Esophagus (tissue), 2 donors: ENCODE data around the gene DEPDC5. TPM values are rescaled to one million over a fixed set of nuclear protein-coding genes. Genes with fewer than 3 reads are reported as not detected.

Experiments used
- H3K27ac ChIP-seq, 2 donors: one replicate each; pipeline ENCODE4 v1.5.1; 2013; ENCODE audit warnings: low read depth in 2 of 2, mild to moderate bottlenecking in 2 of 2, inconsistent platforms in 1 of 2, low read length in 1 of 2, moderate library complexity in 1 of 2
- H3K27me3 ChIP-seq, 2 donors: one replicate each; pipeline ENCODE4 v1.6.1; 2013; ENCODE audit warnings: low read length in 2 of 2, control low read depth in 1 of 2, mild to moderate bottlenecking in 1 of 2; ENCODE audit not compliant: insufficient read depth in 2 of 2, control insufficient read depth in 1 of 2
- H3K36me3 ChIP-seq, 2 donors: one replicate each; pipeline ENCODE4 v1.6.1; 2013; ENCODE audit warnings: low read length in 1 of 2; ENCODE audit not compliant: control insufficient read depth in 2 of 2, insufficient read depth in 2 of 2
- H3K4me1 ChIP-seq, 2 donors: one replicate each; pipeline ENCODE4 v1.6.1; 2013; ENCODE audit warnings: low read length in 1 of 2; ENCODE audit not compliant: control insufficient read depth in 2 of 2, insufficient read depth in 2 of 2
- H3K4me3 ChIP-seq, 2 donors: one replicate each; pipeline ENCODE4 v1.5.1; 2013; ENCODE audit warnings: low read length in 2 of 2, mild to moderate bottlenecking in 2 of 2, low read depth in 1 of 2, moderate library complexity in 1 of 2
- H3K9me3 ChIP-seq, 2 donors: one replicate each; pipeline ENCODE4 v1.6.1; 2013; ENCODE audit warnings: mild to moderate bottlenecking in 2 of 2, low read depth in 1 of 2, low read length in 1 of 2, moderate library complexity in 1 of 2; ENCODE audit not compliant: control insufficient read depth in 2 of 2, insufficient read depth in 1 of 2
- WGBS, 2 donors: extraction: QIAGEN DNeasy Blood & Tissue Kit; methylation state at CpG; one replicate each; pipeline ENCODE4 v1.1.7; 2013; 5-methylcytosine and 5-hydroxymethylcytosine counted together
- polyA plus RNA-seq, 2 donors: library from polyadenylated mRNA; stranded (reverse); fragments of 200-250 nt; gene quantifications; one replicate each; pipeline ENCODE4 v1.2.3, GENCODE V29; 2013
- donor health status: healthy with polysubstance abuse.
- donor health status: Bipolar disorder and iron deficiency.

DEPDC5 gene
- polyA plus RNA-seq, 2 donors: 6.5 to 10.8 TPM

DNA sequence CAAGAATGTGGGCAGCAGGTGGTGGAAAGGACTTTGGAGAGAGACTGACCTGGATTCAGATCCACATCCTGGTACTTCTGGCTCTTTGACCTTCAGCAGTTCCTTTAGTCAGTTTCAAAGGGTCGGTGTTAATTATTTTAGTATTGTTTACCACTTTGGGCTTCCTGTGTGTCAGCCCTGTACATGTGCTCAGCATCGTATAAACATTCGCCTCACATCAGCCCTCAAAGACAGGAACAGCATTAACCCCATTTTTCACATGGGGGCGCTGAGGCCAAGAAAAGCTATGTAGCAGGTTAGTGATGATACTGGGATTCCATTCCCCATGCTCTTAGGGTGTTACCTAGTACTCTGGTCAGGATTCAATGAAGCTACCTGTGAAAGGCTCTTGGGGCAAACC lies 118.4 kb downstream of the DEPDC5 start:
- Histone ChIP-seq H3K27me3 (no peaks in the 10 kb centered on the region), H3K4me3 (no peak overlapping the region), H3K36me3 (peaks cover 14 to 26% of the 10 kb centered on the region in 2 donors), H3K4me1 (no peaks in the 10 kb centered on the region), H3K27ac (no peak overlapping the region), H3K9me3 (no peaks in the 10 kb centered on the region)
- 59 to 69% methylated on average over 4 of the region's 4 CpGs for WGBS, 2 donors

DNA sequence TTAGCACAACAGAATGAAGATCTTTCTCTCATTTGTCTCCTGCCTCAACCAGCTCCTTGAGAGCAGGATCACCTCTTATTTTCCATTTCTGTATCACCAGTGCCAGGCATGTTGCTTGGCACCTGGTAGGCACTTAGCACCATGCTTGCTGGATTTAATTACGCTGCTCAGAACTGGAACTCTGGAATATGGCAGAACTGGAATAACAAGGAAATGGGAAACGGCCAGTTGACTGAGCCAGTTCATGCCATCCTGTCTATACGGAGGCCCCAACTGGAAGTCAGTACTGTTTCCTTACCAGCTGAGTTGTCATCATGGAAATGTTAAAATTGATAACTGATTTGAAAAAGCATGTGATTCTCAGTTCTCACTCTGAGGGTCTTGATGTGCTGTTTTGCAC lies 121.0 kb downstream of the DEPDC5 start:
- peaks cover 19 to 29% of the 10 kb centered on the region in 2 donors for H3K36me3 ChIP-seq
- no peak overlapping the region for H3K27ac ChIP-seq
- no peaks in the 10 kb centered on the region for H3K9me3 ChIP-seq
- 77 to 80% methylated on average over 3 of the region's 3 CpGs for WGBS, 2 donors
- H3K27me3 ChIP-seq: no peaks in the 10 kb centered on the region
- no peak overlapping the region for H3K4me3 ChIP-seq
- H3K4me1 ChIP-seq: no peaks in the 10 kb centered on the region

DNA sequence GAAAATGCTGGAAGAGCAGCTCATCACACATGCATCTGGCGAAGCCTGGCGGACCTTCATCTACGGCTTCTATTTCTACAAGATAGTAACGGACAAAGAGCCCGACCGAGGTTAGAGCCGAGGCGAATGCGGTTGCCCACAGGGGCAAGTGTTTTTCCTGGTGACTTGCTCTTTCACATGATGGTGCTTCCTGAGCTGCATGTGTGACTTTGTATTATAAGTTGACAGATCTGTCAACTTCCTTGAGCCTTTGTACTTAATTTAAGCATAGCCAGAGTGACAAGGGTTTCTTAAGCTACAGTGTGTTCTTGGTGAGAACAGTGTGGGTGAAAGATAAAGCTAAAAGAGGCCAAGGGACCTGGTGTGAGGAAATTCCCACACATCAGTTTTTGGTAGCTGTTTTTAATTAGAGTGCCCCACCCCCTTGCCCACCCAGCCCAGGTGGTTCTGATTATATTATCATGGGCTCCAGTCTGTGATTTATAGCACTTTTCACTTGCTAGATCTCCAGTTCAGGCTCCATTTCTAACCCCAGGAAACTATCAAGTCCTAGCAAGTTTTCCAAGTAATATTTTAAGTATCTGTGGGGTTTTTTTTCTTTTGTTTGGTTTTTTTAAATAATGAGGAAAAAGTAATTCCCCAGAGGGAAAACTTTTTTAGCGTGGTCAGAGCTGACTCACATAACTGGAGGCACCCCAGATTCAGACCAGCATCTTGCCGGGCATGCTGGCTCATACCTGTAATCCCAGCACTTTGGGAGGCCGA lies 122.5 kb downstream of the DEPDC5 start:
- H3K27me3 ChIP-seq: no peaks in the 10 kb centered on the region
- peaks cover 19% of the 10 kb centered on the region in 2 donors for H3K36me3 ChIP-seq
- H3K27ac ChIP-seq: no peak overlapping the region
- no peaks in the 10 kb centered on the region for H3K4me1 ChIP-seq
- no peak overlapping the region for H3K4me3 ChIP-seq
- 85 to 86% methylated on average over 12 of the region's 12 CpGs for WGBS, 2 donors
- H3K9me3 ChIP-seq: no peaks in the 10 kb centered on the region

- Histone ChIP-seq H3K27me3 (no peaks in the 10 kb centered on the region), H3K4me1 (no peaks in the 10 kb centered on the region), H3K27ac (no peak overlapping the region), H3K9me3 (no peaks in the 10 kb centered on the region), H3K4me3 (no peak overlapping the region), H3K36me3 (peaks cover 12 to 14% of the 10 kb centered on the region in 2 donors)
- WGBS, 2 donors: 88 to 95% methylated on average over 14 of the region's 14 CpGs
These were observed 125.8 kb downstream of the DEPDC5 start for GRCh38 chr22:31879585-31879984.

DNA sequence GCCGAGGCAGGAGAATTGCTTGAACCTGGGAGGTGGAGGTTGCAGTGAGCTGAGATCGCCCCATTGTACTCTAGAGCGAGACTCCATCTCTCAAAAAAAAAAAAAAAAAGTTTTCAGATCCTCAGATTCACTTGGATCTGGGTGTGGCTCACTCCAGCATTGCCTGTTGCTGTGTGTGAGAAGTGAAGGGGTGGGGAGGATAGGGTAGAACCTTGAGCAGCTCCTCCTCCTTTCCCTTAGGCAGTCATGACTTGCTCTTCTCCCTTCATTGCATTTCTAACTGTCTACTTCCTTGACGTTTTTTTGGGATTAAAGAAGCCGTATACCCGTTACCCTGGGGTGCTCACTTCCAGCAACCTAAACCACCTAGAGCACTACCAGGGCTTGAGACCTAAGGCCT lies 127.4 kb downstream of the DEPDC5 start:
- Histone ChIP-seq H3K27me3 (no peaks in the 10 kb centered on the region), H3K36me3 (peaks cover 10 to 12% of the 10 kb centered on the region in 2 donors), H3K27ac (no peak overlapping the region), H3K4me1 (no peaks in the 10 kb centered on the region), H3K4me3 (no peak overlapping the region), H3K9me3 (no peaks in the 10 kb centered on the region)
- 78 to 84% methylated on average over 6 of the region's 6 CpGs for WGBS, 2 donors

DNA sequence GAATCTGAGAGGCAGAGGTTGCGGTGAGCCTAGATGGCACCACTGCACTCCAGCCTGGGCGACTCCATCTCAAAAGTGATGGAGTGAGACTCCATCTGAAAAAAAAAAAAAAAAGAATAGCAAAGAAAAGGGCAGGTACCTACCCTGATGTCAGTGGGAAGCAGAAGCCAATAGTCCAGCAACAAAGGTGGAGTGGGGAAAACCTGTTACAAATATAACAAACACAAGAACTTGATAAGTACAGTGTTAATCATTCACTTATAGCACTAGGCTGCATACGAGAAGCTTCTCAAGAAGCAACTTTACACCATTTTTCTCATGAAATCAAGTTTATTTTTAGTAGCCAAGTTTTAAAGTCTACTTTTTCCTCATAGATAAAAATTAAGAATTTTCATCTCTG lies 128.0 kb downstream of the DEPDC5 start:
- peaks cover 10 to 12% of the 10 kb centered on the region in 2 donors for H3K36me3 ChIP-seq
- no peaks in the 10 kb centered on the region for H3K4me1 ChIP-seq
- no peak overlapping the region for H3K4me3 ChIP-seq
- H3K9me3 ChIP-seq: no peaks in the 10 kb centered on the region
- no peak overlapping the region for H3K27ac ChIP-seq
- H3K27me3 ChIP-seq: no peaks in the 10 kb centered on the region
- WGBS, 2 donors: 96% methylated on average over 3 of the region's 3 CpGs

DNA sequence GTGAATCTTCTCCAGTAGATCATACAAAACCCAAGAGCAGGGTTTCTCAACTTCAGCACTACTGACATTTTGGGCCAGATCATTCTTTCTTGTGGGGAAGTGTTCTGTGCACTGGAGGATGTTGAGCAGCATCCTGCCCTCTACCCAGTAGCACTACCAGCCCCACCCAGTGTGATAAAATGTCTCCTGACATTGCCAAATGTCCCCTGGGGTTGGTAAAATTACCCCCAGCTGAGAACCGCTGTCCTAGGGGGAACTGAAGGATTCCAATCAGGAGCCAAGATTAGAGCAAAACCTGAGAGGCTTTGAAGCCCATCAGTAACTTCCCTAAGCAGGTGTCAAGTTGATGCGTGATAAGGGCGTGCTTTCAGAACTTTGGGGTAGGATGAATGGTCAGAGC lies 129.2 kb downstream of the DEPDC5 start:
- H3K4me1 ChIP-seq: no peaks in the 10 kb centered on the region
- H3K9me3 ChIP-seq: no peaks in the 10 kb centered on the region
- no peak overlapping the region for H3K27ac ChIP-seq
- no peak overlapping the region for H3K4me3 ChIP-seq
- H3K36me3 ChIP-seq: peaks cover 10 to 12% of the 10 kb centered on the region in 2 donors
- 87 to 89% methylated on average over 3 of the region's 3 CpGs for WGBS, 2 donors
- no peaks in the 10 kb centered on the region for H3K27me3 ChIP-seq

GRCh38 chr22:31883989-31884388 lies 130.2 kb downstream of the DEPDC5 start:
- no peaks in the 10 kb centered on the region for H3K27me3 ChIP-seq
- H3K36me3 ChIP-seq: peaks cover 10 to 12% of the 10 kb centered on the region in 2 donors
- no peak overlapping the region for H3K27ac ChIP-seq
- 91 to 93% methylated on average over 6 of the region's 6 CpGs for WGBS, 2 donors
- no peak overlapping the region for H3K4me3 ChIP-seq
- H3K9me3 ChIP-seq: no peaks in the 10 kb centered on the region
- no peaks in the 10 kb centered on the region for H3K4me1 ChIP-seq

GRCh38 chr22:31891366-31892079 lies 137.7 kb downstream of the DEPDC5 start:
- H3K36me3 ChIP-seq: peaks cover 0 to 5% of the 10 kb centered on the region in 2 donors
- WGBS, 2 donors: 82 to 87% methylated on average over 5 of the region's 5 CpGs
- H3K9me3 ChIP-seq: no peaks in the 10 kb centered on the region
- H3K4me3 ChIP-seq: no peak overlapping the region
- H3K4me1 ChIP-seq: no peaks in the 10 kb centered on the region
- H3K27ac ChIP-seq: no peak overlapping the region
- no peaks in the 10 kb centered on the region for H3K27me3 ChIP-seq

DNA sequence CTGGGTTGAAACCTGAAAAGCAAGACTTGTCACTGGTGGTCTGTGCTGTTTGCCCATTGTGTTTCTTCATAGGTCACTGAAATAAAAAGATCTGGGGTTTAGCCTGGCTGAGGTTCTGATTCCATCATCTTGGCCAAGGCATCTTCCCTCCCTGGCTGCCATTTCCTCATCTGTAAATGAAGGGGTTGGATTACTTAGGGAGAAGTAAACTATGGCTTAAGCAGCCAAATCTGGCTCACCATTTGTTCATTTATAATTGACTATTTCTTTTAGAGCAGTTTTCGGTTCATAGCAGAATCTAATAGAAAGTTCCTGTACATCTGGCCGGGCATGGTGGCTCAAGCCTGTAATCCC lies 138.2 kb downstream of the DEPDC5 start:
- peaks cover 0 to 5% of the 10 kb centered on the region in 2 donors for H3K36me3 ChIP-seq
- no peaks in the 10 kb centered on the region for H3K9me3 ChIP-seq
- H3K4me1 ChIP-seq: no peaks in the 10 kb centered on the region
- 81 to 87% methylated on average over 2 of the region's 2 CpGs for WGBS, 2 donors
- no peak overlapping the region for H3K4me3 ChIP-seq
- H3K27ac ChIP-seq: no peak overlapping the region
- H3K27me3 ChIP-seq: no peaks in the 10 kb centered on the region
